ENCODE measurements around the gene SFXN5.
"Not testable (repeated sequence)": the region's sequence is repeated elsewhere in the genome, so short reads cannot be mapped to it uniquely, and the experiment has no call there.

The SFXN5 gene, protein sequence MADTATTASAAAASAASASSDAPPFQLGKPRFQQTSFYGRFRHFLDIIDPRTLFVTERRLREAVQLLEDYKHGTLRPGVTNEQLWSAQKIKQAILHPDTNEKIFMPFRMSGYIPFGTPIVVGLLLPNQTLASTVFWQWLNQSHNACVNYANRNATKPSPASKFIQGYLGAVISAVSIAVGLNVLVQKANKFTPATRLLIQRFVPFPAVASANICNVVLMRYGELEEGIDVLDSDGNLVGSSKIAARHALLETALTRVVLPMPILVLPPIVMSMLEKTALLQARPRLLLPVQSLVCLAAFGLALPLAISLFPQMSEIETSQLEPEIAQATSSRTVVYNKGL

DNA sequence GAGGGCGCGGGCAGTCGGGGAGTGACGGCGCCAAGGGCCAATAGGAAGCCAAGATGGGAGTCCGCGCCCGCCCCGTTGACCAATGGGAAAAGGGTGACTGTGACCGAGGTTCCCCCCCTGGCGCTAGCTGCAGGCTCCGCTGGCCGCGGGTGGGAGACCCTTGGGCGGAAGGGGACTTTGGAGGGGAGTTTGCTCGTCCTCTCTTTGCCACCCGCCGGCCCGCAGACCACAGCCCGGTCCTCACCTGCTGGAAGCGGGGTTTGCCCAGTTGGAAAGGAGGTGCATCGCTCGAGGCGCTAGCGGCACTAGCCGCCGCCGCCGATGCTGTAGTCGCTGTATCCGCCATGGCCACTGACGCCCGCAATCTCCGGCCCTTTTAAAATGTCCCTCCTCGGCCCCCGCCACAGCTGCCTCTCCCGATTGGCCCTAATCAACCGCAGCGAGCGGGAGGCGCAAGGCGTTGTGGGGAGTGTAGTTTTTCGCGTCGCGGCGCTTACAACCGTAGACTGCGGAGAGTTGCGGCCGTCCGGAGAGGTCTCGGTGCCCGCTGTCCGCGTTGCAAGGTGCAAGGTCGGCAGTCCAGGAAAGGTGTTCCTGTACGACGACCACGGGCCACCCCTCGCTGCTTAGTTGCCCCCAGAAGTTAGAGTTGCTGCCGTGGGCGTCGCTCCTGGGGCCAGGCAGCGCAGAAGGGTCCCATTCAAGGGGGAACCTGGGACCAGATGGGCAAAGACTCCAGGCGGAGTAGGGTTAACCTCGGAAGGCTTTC, at the start of gene SFXN5:
Gene SFXN5, minus strand, starts transcription at position 353 of the 769 bp plus-strand sequence. Its CDS starts 7 bp downstream, at position 346.
- H3K27ac Mint-ChIP-seq, result peak within 1 kb of the TSS; percentile 97
- peaks cover 27% of the 10 kb centered on the region for H3K4me1 Mint-ChIP-seq
- H3K27me3 Mint-ChIP-seq, result no peaks in the 10 kb centered on the region
- no peaks in the 10 kb centered on the region for H3K36me3 Mint-ChIP-seq
- peak within 1 kb of the TSS; percentile 88 for H3K4me3 Mint-ChIP-seq
- no peaks in the 10 kb centered on the region for H3K9me3 Mint-ChIP-seq

DNA sequence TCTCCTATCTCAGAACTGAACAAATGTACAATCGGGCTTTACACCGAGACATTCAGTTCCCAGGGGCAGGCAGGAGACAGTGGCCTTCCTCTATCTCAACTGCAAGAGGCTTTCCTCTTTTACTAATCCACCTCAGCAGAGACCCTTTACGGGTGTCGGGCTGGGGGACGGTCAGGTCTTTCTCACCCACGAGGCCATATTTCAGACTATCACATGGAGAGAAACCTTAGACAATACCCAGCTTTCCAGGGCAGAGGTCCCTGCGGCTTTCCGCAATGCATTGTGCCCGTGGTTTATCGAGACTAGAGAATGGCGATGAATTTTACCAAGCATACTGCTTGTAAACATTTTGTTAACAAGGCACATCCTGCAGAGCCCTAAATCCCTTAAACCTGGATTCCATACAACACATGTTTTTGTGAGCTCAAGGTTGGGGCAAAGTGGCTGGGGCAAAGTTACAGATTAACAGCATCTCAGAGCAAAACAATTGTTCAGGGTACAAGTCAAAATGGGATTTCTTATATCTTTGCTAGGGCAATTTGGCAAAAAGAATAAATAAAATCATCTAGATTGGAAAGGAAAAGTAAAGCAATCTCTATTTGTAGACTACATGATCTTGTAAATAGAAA, 48.2 kb upstream of the SFXN5 start:
- not testable (repeated sequence) for H3K9me3 Mint-ChIP-seq, H3K27me3 Mint-ChIP-seq, H3K4me3 Mint-ChIP-seq, H3K27ac Mint-ChIP-seq, H3K4me1 Mint-ChIP-seq, H3K36me3 Mint-ChIP-seq

DNA sequence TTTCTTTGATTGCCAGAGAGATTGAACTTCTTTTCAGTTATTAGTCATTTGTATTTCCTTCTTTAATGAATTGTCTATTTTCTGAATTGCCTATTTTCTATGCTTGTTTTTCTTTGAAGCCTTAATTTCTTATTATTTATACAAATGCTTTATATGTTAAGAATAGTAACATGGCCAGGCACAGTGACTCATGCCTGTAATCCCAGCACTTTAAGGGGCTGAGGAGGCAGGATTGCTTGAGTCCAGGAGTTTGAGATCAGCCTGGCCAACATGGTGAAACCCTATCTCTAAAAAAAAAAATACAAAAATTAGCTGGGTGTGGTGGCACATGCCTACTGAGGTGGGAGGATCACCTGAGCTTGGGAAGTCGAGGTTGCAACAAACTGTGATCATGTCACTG, 45.9 kb upstream of the SFXN5 start:
- Mint-ChIP-seq H3K4me1 (peaks cover 6% of the 10 kb centered on the region), H3K27me3 (peaks cover 2% of the 10 kb centered on the region), H3K27ac (no peak overlapping the region), H3K36me3 (no peaks in the 10 kb centered on the region), H3K4me3 (no peak overlapping the region), H3K9me3 (no peaks in the 10 kb centered on the region)

DNA sequence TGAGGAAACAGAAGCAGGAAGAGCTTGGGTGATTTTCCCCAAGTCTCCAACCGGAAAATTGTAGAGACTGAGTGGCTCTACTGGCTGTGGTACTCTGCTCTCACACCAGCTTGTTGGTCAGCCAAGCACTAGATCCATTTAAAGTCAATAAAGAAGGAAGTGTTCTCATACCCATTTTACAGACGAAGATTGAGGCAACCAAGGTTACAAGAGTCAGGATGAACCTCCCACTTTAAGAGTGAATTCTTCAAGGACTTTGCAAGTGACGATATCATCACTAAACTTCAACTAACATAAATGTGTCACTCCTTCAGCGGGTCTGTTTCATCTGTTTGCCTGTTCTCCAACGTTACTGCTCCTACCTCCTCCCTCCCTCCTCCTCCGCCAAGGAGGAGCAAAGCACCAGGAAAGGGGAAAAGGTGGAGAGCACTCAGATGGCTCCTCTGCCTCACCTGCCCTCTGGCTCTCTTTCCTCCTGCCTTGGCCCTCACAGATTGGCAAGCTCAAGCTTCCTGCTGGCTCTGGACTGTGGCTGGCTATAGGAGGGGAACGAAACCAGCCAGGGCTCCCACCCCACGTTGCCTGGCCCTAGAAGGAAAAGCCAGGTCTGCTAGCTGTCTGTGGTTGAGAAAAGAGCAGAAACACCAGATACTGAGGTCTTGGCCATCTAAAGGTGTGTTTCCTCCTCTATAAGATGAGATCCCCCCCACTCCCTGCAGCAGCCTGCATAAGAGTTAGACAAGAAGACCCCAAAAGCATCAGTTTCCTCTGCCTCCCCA, 44.9 kb upstream of the SFXN5 start:
- Mint-ChIP-seq H3K4me1 (peaks cover 14% of the 10 kb centered on the region), H3K9me3 (no peaks in the 10 kb centered on the region), H3K27ac (no peak overlapping the region), H3K27me3 (peaks cover 2% of the 10 kb centered on the region), H3K36me3 (no peaks in the 10 kb centered on the region), H3K4me3 (no peak overlapping the region)

DNA sequence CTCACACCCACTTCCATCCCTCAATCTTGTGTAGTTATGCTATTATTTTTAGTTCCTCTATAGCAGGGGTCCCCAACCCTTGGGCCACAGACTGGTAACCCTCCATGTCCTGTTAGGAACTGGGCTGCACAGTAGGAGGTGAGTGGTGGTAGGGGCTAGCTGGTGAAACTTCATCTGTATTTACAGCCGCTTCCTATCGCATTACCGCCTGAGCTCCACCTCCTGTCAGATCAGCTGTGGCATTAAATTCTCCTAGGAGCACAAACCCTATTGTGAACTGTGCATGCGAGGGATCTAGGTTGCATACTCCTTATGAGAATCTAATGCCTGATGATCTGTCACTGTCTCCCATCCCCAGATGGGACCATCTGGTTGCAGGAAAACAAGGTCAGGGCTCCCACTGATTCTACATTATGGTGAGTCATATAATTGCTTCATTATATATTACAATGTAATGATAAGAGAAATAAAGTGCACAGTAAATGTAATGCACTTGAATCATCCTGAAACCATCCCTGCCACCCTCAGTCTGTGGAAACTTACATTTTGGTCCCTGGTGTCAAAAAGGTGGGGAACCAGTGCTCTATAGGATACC, 42.9 kb upstream of the SFXN5 start:
- Mint-ChIP-seq H3K9me3 (no peaks in the 10 kb centered on the region), H3K27ac (no peak overlapping the region), H3K4me3 (peak overlapping the region; percentile 69), H3K4me1 (peaks cover 23% of the 10 kb centered on the region), H3K36me3 (no peaks in the 10 kb centered on the region), H3K27me3 (no peaks in the 10 kb centered on the region)

DNA sequence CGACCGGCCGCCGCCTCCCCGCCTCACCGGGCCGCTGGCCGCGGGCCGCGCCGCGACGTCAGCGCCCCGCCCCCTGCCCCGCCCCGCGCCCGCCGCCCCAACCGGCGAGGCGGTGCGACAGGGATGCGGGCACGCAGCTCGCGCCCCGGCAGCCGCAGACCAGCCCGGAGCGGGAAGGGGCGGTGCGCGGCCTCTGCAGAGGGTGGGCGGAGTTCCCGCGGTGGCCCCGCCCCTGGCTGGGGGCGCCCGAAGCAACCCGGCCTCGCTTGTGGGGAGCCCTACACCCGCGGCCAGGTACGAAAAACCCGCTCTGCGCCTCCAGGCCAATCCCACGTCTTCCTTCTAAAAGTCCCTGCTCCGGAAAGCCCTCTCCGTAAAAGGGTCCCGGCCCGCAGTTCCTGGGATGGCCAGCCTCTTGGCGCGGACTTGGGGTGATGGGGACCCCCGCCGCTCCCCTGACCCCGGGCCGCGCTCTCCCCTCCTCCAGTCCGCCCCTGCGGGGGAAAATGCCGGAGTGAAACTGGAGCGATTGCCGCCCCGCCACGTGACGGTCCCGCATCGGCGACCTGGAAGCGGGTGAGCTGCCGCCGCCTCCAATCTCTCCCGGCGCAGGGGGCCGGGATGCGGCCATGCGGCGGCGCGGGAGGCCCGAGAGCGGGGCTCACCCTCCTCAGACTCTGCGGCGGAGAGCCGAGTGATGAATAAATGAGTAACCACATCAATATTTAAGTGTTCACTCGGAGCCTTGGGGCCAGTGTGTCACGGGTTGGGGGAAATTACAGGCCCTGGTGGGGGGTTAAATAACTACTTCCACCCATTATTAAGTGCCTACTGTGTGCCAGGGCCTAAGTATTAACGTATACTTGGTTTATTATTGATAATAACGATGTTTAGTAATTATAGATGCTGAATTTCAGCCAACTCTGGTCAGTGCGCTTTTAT, 41.7 kb upstream of the SFXN5 start, which contains the start of gene RAB11FIP5:
Gene RAB11FIP5, minus strand, starts transcription at position 36 of the 942 bp plus-strand sequence. CDS start 171 bp downstream, outside the sequence.
- H3K36me3 Mint-ChIP-seq, result no peaks in the 10 kb centered on the region
- peaks cover 23% of the 10 kb centered on the region for H3K4me1 Mint-ChIP-seq

DNA sequence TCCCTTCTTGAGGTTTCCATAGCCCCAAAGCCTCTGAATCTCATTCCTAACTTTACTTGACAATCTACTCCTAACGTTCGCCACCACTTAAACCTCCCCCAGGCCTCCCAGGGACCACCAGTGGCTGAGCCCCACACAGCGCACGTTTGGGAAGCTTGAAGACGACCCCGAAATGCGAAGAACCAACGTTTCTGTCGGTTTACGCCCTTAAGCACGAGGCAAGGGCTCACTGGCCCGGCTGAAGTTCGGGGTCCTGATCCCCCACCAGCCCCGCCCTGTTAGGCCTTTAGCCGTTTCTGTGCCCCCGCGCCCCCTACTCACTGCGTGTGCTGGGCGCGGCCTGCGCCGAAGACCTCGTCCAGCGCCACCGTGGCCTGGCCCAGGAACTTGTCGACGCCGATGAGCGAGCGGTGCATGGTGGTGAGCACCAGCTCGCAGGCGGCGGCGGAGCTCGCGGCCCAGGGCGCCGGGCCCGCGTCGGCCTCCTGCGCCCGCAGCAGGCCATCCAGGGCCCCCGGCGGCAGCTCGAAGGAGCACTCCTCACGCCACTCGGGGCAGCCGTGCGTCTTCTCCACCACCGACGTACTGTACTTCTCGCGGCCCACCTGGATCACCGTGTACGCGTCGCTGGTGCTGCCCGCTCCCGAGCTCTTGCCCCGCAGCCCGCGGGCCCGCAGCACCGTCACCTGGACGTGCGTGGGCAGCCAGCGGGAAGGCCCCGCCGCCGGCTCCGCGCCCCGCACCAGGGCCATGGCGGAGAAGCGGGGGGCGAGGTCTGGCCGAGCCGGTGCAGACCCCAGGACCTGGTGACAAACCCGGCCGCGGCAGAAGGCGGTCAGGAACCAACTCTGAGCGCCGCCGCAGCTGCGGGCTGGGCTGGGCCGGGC, 40.8 kb upstream of the SFXN5 start:
- Mint-ChIP-seq H3K36me3 (no peaks in the 10 kb centered on the region), H3K27ac (no peak overlapping the region), H3K9me3 (no peaks in the 10 kb centered on the region), H3K4me1 (peaks cover 23% of the 10 kb centered on the region), H3K27me3 (no peaks in the 10 kb centered on the region), H3K4me3 (peak overlapping the region; percentile 84)

More for the DNA sequence above, 41.7 kb upstream of the SFXN5 start, which contains the start of gene RAB11FIP5:
- Mint-ChIP-seq H3K9me3 (no peaks in the 10 kb centered on the region), H3K4me3 (peak within 1 kb of the TSS; percentile 84), H3K27ac (no peak within 1 kb of the TSS), H3K27me3 (no peaks in the 10 kb centered on the region)

DNA sequence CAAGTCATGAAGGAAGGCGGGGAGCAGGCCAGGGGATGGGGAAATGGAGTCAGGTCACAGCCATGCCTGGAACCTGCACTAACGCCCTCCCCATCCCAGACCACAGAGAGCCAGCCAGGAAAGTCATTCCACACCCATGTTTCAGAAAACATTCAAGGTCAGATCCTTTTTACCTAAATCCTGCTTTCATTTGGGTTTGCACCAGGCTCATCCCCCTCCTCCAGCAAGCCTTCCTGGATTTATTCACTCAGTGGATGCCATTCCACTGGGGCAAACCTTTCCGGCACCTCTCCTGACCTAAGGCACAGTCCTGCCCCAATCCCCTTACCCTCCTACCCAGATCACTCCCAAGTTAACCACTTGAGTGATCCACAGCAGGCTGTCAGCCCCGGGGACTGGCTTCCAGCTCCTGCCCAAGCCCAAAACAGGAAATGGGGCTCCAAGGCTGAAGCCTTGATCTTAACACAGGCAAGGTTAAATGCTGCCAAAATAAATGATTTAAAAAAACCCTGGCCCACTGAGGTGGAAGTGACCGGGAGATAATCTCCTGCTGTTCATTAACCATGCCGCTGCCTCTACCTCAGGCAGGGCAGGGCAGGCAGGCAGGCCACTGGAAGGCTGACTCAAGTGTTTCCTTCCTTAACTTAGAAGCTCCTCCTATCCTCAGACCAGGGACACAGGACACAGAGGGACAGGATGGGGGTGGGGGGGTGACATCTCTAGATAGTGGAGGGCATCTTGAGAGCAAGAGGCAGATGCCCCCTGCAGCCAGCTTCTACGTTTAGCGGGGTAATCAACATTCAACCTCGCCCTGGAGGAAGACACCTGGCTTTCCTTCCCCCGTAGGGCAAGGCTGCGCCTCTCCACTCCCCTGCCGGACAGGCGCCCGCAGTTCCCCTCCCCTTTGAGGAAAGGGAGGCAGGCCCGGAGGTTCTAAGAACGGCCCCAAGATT, 39.8 kb upstream of the SFXN5 start:
- Mint-ChIP-seq H3K9me3 (no peaks in the 10 kb centered on the region), H3K27me3 (no peaks in the 10 kb centered on the region), H3K36me3 (no peaks in the 10 kb centered on the region), H3K27ac (peak overlapping the region; percentile 62), H3K4me3 (peak overlapping the region; percentile 84), H3K4me1 (peaks cover 28% of the 10 kb centered on the region)

DNA sequence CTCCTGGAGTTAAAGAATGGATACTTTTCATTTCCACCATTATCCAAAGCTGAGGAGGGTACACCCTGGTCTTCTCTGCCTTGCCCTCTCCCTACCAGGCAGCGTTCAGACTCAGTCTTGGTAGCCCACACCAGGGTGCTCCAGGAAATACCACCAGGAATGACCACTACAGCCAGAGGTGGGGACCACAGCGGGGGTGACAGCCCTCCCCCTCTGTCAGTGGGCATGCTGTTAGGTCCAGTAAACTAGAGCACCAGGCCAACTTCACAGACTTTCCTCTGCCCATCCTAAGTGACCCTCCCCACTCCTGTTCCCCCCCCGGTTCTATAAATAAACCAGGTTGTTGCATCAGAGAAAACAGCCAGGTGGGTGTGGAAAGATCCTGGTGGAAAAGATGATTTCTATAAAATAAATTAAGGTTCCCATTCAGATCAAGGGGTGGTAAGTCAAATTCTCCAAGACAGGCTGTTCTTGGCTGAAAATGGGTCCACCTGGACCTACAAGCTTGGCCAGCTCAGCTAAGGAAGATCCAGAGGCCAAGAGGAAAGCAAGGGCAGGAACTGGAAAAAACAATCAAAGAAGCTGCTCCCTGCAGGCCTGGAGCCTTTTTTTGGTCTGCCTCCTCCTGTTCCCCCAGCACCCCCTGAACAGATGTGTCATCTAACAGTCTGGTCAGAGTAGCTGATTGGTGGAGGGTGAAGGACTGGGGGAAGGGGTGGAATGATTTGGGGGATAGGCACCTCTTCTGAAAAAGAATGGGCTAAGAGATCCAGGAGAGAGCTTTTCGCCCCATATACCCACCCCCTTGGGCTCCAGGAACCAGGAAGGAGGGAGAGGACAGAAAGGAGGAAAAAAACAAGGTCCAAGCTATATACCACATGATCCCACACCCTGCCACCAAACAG, 38.9 kb upstream of the SFXN5 start:
- H3K27me3 Mint-ChIP-seq, result no peaks in the 10 kb centered on the region
- H3K4me1 Mint-ChIP-seq, result peaks cover 28% of the 10 kb centered on the region
- H3K9me3 Mint-ChIP-seq, result no peaks in the 10 kb centered on the region
- no peaks in the 10 kb centered on the region for H3K36me3 Mint-ChIP-seq
- peak overlapping the region; percentile 62 for H3K27ac Mint-ChIP-seq
- peak overlapping the region; percentile 84 for H3K4me3 Mint-ChIP-seq

DNA sequence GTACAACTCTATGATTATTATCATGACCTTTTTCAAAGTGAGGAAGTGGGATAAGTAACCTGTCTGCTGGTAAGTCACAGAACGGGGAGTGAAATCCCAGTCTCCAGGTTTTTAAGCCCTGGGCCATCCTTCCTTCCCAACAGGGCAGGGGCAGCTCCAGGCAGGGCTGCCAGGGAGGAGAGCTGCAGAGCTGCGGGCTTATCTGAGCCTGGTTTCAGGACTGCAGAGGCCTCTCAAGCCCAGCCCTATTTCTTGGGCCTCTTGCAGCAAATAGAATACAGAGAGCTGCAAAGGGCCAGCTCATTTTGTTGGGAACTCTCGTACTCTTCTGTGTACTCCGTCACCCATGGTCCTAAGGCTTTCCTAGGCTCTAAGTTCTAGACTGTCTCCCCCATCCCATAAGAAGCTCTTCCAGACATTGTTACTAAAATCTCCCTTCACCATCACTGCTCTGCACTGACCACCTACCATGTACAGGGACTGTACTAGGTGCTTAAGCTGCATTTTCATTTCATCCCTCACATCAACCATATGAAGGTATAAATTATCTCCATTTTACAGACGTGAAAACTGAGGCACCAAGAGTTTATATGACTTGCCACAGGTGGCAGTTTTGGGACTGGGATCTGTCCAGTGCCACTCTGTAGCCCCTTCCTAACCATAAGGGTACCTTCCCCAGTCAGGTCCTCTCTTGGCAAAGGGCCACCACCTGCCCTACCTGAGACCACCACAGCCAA, 38.1 kb upstream of the SFXN5 start:
- H3K27me3 Mint-ChIP-seq, result no peaks in the 10 kb centered on the region
- H3K27ac Mint-ChIP-seq, result no peak overlapping the region
- no peaks in the 10 kb centered on the region for H3K9me3 Mint-ChIP-seq
- no peaks in the 10 kb centered on the region for H3K36me3 Mint-ChIP-seq
- H3K4me3 Mint-ChIP-seq, result no peak overlapping the region
- peaks cover 28% of the 10 kb centered on the region for H3K4me1 Mint-ChIP-seq

DNA sequence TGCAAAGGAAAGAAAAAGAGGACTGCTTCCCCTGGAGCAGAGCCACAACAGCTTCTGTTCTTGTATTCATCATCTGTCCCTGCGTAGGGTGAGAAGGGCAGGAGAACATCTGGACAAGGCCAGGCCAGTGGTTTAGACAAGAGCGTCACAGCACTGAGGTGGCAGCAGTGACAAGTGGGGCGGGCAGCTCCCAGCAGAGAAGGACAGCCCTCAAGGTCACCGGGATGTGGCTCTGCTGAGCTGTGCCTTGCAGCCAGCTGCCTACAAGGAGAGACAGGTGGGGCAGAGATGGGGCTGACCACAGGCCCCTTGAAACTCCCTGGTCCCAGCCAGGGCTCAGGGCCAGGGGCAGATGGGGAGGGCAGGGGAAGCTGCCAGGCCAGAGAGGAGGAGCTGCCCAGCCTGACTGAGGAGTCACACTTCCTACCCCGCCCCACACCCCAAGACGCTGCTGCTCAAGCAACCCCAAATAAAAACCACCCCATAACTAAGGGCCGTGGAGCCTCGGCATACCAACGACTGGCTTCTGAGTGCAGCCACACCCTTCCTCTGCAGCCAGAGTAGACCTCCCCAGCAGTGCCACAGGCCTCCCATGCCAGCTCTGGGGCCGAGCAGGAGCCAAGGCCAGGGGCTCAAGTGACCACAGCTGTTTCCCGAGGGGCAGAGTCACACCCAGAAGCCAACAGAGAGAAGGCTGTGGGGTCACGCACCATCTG, 35.9 kb upstream of the SFXN5 start:
- H3K9me3 Mint-ChIP-seq, result no peaks in the 10 kb centered on the region
- H3K4me3 Mint-ChIP-seq, result no peak overlapping the region
- H3K27ac Mint-ChIP-seq, result no peak overlapping the region
- H3K27me3 Mint-ChIP-seq, result no peaks in the 10 kb centered on the region
- no peaks in the 10 kb centered on the region for H3K36me3 Mint-ChIP-seq
- H3K4me1 Mint-ChIP-seq, result peaks cover 21% of the 10 kb centered on the region
